HG03469 (cell line): ENCODE measurements around the gene SKI.
A peak's percentile ranks its signal among the peaks of the same experiment; 100 is the strongest.

Source experiments
- ATAC-seq: cut with Tn5 transposase; IDR thresholded peaks from one replicate; pipeline ENCODE4 v1.9.1; 2021; ENCODE audit warnings: mild to moderate bottlenecking, moderate library complexity, moderate number of reproducible peaks; ENCODE audit not compliant: unreplicated experiment

SKI gene

DNA sequence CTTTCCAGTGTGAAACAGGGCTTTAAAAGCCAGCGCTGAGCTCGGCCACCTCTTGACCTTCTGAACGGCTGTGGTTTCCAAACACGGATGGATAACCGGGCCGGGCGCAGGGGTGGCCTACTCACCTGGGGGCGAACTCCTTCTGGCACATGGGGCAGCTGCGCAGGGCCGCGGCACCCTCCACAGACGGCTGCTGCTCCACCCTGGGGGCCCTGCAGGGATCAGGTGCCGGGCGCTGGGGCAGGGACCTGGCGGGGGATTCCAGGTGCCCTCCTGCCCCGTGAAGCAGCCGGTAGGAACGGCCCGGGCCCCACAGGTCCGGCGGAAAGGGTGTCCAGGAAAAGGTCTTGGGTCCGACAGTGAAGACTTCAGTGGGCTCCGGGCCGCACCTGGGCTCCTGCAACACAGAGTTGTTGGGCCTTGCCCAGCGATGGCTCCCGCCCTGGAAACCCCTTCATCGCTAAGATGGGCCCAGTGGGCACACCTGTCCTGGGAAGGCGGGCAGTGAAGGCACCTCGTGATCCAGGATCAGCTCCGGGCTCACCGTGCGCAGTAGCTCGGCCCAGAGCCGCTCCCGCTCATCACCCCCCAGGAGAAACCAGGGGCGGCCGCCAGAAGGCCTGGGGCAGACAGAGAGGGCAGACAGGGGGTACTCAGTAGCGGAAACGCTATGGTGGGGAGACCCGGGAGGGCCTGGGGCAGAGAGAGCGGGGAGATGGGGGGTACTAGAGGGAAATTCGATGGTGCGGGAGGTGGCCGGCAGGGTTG is 34.4 kb upstream of the SKI start:
- no peak for ATAC-seq

DNA sequence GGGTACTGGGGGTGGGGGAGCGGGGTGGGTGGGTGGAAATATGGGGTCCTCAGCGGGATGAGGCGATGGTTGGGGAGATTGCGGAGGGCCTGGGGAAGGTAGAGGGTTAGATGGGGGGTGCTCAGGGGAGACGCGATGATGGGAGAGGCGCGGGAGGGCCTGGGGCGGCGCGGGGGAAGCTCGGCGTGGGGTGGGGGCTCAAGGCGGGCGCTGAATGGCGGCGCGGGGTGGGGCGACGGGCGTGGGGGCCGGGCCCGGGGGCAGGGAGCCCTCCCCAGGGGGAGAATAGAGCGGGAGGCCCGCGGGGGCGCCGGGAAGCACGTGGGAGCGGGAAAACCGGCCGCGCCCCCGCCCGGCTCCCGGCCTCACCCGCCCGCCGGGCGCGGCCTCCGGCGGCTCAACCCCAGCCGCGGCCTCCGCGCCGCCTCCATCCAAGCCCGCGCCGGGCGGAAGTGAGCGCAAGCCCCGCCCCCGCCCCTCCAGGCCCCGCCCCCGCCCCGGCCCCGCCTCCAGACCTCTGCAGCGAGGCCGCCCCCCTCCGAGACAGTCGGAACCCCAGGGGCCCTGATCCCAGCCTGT is 33.7 kb upstream of the SKI start, which contains the start of gene FAAP20:
Gene FAAP20, minus strand, starts transcription at position 454 of the 579 bp plus-strand sequence. Its CDS starts 23 bp downstream, at position 431.
- ATAC-seq: peak; percentile 22

DNA sequence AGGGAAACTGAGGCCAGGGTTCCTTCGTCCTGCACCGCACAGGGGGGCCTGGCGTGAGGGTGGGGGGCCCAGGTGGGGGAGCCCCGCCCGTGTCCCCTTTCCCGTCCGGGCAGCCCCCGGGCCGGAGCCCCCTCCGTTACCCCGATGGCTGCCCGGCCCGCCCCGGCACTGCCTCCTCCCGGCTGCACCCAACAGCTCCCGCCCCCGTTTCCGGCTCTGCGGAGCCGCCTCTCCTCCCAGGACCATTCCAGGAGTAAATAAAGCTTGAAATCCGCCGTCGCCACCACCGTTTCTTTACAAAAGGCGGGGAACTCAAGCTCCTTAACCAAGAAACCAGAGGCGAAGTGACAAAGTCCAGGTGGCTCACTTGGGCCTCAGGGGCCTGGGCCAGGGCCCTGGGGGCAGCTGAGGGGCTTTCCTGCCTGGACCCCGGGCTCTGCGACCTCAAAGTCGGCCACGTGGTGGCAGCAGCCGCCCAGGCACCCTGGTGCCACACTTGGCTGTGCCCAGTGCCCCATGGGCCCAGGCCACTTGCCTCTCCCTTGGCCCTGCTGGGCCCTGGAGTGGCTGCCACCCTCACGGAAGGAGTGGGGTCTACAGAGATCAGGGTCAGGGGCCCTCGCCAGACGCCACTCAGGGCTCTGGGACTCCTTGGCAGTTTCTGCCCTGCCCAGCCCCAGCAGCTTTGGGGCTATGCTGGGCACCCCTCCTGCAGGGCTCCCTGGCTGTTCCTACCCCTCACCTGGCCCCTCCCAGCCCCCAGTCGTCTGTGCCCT is 33.0 kb upstream of the SKI start:
- peak; percentile 34 for ATAC-seq

DNA sequence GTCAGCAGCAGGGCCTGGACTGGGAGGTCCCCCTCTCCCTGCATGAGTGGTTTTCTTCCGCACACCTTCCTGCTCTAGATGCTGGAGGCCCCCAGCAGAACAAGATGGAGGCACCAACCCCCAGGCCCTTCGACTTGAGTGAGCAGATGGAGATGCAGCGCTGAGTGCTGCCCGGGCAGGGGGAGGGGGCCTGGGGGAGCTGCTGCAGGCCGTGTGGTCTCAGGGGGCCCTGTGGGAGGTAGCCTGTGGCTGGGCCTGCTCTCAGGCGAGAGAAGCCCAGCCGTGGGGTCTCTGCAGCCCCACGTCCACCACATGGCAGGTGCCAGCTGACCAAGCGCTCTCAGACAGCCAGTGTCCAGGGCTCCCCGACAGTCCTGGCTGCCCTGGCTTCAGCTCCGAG is 32.3 kb upstream of the SKI start:
- no peak for ATAC-seq

DNA sequence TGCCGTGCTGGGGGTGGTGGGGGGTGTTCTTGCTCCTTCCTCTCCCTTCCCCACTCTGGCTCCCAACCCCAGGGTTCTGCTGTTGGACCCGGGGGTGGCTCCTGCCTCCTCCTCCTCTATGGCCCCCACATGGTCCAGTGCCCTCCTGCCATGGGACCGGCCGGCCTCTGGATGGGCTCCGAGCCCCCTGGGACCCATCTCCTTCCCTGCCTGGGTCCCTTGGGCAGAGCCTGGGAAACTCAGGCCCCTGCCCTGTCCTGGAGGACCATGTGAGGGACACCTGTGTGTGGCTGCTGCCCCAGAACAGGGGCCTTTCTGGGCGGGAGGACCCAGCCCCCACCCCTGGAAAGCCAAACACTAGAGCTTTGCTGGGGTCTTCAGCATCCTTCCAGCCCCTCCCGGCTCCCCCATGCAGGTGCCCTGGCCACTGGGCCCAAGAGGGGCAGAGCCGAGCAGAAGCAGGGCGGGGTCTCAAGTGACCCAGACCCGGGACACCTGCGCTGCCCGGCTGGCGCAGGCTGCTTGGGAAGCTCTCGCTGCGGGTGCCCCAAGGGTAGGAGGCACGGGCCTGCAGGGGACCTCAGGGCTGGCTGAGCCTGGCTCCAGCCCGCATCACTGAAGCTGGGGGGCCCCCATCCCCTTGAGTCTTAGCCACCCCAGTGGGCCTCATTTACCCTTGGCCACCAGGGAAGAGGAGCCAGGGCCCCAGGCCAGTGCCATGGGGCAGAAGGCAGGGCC is 31.0 kb upstream of the SKI start:
- ATAC-seq: no peak

DNA sequence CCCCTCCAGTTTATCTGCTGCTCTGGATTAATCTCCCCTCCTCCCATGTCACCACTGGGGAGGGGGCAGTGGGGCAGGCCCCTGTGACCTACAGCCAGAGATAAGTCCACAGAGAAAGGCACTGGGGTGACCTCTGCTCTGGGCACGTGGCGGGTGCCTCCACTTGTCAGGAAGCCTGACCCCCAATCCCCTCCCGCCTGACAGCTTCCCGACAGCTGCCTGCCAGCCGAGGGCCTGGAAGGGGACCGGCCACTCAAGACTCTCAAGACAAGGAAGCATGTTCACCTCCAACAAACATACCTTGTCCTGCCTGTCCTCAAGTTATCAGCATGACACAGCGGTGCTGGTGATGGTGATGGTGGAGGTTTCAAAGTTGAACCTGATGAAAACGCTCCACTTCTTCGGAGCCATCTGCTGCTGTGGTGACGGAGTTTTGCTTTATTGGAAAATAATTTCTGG is 30.4 kb upstream of the SKI start:
- ATAC-seq: no peak

DNA sequence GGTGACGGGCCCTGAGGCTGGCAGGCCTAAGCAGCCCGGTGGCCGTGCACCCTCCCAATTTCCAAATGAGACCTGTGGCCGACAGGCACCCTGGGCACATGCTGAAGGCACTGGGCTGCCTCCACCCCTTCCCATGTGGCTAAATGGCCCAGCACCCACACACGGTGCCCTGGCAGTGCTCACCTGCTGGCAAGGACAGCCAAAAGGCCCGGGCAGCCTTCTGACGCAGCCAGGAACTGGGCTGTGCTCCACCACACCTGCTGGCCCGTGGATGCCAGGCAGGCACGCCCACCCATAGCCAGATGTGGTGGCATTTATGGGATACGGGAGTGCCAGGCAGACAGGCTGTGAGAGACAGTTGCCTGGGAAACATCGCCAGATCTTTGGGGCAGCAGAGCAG is 29.5 kb upstream of the SKI start:
- no peak for ATAC-seq

DNA sequence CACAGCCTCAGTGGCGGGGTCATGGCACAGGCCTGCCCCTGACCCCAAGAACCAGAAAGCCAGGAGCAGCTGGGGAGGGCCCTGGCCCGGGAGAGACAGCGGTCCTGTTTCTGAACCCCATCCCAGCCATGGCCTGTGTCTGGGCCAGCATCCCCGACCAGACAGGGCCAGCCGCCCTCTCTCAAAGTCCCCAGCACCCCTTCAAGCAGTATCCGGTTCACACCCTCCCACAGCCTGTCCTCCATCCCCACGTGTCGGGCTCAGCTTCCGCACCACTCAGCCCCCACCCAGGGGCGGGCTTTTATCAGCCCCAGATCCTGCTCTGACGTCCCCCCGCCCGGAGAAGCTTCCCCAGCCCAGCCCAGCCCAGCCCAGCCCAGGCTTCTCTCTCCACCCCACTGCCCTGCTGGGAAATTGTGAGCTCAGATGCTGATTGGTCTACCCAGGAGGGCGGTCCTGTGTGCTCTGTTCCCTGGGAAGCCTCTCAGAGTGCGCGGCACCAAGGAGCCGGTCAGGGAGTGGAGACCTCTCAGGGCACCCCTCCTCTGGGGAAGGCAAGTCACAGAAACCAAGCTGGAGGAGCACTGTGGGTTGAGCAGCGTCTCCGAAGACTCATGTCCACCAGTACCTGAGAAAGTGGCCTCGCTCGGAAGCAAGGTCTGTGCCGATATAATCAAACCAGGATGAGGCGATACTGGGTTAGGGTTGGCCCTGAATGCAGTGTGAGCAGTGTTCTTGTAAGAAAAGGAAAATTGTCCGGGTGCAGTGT is 28.9 kb upstream of the SKI start:
- no peak for ATAC-seq

DNA sequence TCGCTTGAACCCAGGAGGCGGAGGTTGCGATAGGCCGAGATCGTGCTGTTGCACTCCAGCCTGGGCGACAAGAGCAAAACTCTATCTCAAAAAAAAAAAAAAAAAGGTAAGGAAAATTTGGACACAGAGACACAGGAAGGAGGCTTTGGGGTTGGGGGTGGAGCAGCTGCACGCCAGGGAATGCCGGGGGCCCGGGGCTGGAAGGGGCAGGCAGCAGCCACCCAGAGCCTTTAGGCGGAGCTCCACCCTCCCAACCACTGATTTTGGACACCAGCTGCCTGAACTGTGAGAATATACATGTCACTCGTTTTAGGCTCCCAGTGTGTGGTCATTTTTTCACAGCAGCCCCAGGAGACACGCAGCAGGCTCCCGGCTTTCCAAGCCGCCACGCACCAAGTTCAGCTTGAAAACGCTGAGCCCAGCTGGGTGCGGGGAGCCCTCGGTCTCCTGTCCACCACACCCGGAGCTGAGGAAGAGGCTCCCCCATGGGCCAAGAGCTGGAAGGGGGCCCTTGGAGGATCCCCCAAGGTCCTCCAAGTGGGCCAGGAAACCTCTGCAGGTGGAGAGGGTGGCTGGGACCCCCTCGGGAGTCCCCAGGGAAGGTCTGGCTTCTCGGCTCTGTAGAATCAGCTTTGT is 27.7 kb upstream of the SKI start:
- ATAC-seq: no peak

DNA sequence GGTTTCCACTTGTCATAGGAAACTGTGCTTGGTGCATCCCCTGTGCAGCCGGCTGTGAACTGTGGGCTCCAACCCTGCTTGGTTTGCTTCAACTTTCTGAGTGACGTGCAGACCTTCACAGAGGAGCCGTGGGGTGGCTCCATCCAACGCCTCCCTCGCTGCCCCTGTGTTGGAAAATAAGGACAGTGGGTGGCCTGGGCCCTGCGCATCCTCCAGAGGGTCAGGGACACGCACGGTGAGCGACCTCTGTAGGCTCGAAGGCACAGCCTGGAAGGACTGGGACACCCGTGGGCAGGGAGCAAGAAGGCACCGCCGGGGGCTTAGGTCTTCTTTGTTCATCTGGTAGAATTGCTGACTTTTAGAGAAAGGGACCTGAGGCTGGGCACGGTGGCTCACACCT is 27.1 kb upstream of the SKI start:
- no peak for ATAC-seq

DNA sequence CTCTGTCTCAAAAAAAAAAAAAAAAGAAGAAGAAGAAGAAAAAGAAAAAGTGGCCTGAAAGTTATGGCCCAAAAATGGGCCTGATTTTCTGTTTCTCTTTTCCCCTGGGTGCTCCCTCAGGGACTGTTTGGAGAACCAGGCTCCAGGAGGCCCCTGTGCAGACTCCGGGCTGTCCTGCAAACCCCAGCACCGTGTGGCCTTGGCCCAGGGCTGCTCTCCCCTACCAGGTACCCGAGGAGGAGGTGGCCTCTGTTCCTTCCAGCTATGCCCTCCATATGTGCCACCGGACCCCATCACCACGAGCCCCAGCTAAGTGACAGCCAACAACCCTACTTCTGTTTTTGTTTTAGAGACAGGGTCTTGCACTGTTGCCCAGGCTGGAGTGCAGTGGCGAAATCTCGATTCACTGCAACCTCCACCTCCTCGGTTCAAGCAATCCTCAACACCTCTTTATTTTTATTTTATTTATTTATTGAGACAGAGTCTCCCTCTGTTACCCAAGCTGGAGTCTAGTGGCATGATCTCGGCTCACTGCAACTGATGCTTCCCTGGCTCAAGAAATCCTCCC is 26.0 kb upstream of the SKI start:
- ATAC-seq: no peak

DNA sequence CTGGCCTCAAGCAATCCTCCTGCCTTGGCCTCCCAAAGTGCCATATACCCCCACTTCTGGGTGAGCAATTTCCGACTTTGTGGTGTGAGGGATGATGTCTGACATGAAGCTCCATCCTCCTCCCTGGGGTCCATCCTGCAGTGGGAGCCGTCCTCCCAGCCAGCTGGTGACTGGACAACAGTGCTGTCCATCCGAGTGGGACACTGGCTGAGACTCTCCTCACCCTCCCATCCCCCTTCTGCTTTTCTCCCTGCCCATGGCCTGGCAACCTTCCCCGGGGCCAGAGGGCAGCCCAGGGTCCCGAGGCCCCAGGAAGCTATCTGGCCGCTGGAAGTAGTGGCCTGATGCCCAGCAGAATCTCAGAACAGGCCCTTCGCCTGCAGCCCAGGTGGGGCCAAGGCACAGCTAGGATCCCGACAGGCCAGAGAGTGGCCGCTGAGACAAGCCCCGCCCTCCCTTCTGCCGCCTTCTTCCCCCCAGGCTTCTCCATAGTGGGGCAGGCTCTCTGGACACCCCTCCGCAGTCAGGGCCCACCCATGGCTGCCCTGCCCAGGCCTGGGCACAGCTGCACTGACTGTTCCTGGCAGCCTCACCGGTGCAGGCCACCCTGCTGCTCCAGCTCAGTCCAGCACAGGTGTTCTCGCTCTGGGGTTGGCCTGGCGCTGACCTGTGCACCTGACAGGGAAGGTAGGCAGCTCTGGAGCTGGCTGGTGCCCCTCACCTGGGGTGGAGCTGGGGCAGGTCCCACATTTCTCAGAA is 25.1 kb upstream of the SKI start:
- ATAC-seq: no peak

DNA sequence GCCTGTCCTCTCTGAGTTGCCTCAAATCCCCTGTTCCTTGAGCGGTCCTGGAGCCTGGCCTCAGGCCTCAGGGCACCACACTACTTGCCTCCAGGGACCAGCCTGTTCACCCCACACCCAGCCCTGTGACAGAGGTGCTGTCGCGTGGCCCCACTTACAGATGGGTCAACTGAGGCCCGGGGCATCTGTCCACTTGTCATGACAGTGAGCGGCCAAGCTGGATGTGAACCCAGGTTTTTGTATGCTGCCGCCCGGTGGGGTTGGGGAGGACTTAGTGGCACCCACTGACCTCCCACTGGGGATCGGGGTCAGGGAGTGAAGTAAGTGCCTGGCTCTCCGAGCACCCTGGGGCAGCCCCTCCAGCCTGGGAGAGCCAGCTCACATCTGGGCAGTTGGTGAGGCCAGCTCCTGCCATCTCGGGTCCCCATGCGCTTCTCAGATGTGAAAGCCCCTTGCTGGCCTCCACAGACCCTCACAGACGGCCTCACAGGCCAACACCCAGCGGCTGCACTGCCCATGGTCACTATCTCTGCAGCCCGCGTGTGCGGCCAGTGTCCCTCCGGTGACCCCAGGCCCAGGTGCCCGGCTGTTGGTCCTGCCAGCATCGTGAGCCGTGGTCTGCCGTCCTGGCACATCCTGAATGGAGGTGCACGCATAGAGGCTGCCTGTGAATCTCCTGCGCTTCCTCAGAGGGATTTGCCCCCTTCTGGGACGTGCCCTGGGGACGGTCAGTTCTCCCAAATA is 24.3 kb upstream of the SKI start:
- ATAC-seq: no peak

DNA sequence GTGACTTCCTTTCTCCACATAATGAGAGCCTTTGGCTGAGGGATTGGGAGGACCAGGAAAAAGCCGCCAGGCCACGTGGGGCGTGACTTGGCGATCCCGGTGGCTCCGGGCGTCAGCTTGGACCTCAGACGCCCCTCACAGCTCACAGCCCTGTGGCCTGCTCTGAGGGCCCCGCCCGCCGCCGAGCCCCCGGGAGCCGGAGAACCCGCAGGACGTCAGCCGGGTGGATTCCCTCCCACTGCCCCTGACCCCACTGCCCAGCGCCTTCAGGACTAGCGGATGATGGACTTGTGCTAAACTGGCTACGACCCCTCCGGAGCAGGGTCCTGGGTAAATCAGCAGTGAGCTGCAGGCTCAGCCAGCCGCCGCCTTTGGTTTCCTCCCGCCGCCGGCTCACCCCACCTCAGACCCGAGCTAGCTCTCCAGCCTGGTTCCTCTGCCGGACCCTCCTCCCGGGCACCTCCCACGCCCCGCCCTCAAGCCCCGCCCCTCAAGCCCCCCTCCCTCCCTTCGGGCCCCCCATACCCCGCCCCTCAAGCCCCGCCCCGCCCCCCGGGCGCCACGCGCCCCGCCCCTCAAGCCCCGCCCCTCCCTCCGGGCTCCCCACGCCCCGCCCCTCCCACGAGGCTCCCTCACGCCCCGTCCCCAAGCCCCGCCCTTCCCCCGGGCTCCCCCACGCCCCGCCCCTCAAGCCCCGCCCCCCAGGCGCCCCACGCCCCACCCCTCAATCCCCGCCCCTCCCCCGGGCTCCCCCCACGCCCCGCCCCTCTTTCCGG is 23.5 kb upstream of the SKI start:
- no peak for ATAC-seq

DNA sequence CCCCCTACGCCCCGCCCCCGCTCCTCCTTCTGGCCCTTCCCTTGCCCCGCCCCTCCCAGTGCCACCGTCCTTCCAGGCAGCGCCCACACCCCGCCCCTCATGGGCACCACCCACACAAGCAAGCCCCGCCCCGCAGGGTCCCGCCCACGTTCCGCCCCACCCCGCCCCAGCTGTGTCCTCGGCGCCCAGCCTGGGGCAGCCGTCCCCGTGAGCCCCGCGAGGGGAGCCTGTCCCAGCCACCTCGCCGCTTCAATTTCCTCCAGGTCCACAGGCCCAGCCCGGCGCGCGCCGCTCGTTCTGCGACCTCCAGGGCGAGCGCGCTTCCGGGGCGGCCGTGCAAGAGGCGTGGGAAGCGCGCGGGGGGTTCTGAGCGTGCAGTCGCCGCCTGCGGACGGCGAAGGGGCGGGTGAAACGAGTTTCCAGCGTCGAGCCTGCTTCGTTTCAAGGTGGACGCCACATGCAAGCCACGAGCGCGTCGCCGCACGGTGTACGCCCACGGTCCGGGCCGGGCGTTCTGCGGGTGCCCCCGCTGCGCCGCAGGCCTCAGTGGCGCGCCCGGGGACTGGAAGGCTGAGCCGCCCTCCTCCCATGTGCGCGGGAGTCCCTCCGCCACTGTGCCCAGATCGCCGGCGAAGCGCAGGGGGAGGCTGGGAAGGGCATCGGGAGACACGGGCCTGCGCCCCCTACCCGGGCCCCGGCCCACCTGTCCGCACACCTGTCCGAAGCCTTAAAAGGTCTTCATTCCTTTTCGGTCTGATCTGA is 22.7 kb upstream of the SKI start:
- no peak for ATAC-seq

DNA sequence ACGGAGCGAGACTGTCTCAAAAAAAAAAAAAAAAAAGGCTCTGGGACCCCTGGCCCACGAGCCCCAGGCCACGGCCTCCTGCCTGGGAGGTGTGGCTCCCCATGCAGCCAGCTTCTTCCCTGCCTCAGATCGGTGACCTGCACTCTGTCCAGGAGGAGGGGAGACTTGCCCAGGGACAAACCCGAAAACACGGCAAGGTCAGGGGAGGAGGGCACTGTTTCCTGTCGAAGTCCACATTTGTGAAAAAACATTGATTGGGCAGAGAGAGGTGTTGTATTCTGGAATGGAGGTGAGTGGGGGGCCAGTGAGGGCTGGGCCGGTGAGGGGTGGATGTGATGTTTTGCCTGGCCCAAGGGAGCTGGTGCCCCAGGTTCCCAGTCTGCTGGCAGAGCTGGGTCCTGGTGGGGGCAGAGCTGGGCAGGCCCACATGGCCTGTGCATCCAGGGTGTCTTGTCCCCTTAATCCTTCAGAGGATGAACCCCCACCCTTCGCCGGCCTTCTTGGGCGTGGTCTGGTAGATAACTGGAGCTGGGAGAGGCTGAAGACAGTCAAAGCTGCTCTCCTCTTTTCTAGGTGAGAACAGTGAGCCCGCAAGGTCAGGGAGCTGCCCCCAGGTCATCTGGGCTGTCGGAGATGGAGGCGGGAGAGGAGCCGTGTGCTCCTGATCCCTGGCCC is 21.2 kb upstream of the SKI start:
- ATAC-seq: no peak
